ENCODE results near the gene ATRIP. TPM values are rescaled to one million over a fixed set of nuclear protein-coding genes. Genes with fewer than 3 reads are reported as not detected.

Gene ATRIP
- total RNA-seq, 2 donors from 2014 or later: 3.2 to 8.6 TPM

- peak within 1 kb of the TSS; percentile 53 for H3K4me3 ChIP-seq
- no peaks in the 10 kb centered on the region for H3K9me3 ChIP-seq
- no peaks in the 10 kb centered on the region for H3K4me1 ChIP-seq
- TF ChIP-seq, protein P1, sequence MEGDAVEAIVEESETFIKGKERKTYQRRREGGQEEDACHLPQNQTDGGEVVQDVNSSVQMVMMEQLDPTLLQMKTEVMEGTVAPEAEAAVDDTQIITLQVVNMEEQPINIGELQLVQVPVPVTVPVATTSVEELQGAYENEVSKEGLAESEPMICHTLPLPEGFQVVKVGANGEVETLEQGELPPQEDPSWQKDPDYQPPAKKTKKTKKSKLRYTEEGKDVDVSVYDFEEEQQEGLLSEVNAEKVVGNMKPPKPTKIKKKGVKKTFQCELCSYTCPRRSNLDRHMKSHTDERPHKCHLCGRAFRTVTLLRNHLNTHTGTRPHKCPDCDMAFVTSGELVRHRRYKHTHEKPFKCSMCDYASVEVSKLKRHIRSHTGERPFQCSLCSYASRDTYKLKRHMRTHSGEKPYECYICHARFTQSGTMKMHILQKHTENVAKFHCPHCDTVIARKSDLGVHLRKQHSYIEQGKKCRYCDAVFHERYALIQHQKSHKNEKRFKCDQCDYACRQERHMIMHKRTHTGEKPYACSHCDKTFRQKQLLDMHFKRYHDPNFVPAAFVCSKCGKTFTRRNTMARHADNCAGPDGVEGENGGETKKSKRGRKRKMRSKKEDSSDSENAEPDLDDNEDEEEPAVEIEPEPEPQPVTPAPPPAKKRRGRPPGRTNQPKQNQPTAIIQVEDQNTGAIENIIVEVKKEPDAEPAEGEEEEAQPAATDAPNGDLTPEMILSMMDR (IDR thresholded peaks at IDR 0.05): no peak
- peak within 1 kb of the TSS; percentile 81 to 83 for H3K9ac ChIP-seq (ENCODE audit: low read depth in 2 of 2, low read length in 2 of 2)
- H3K36me3 ChIP-seq: no peaks in the 10 kb centered on the region
- intact Hi-C loops (cut with DNase I): loop anchor here (5.0 kb wide), 1 partner anchor 37 kb away; a partner anchor contains a TSS
- peak within 1 kb of the TSS; percentile 72 for H3K27ac ChIP-seq
- peak; percentile 88 for DNase-seq
- H3K27me3 ChIP-seq: no peaks in the 10 kb centered on the region
These were observed 57.8 kb downstream of the ATRIP start, which contains the start of gene SHISA5 for GRCh38 chr3:48504051-48504946. Gene SHISA5, minus strand, starts transcription at chr3:48504174. Its CDS starts 80 bp downstream, at chr3:48504094.

- H3K4me1 ChIP-seq: no peaks in the 10 kb centered on the region
These were observed 58.6 kb downstream of the ATRIP start for GRCh38 chr3:48505146-48505545.

GRCh38 chr3:48505968-48506504, 59.5 kb downstream of the ATRIP start:
- intact Hi-C loops (cut with DNase I): no loop called here
- H3K27ac ChIP-seq: no peak overlapping the region
- H3K9ac ChIP-seq (ENCODE audit: low read depth in 2 of 2, low read length in 2 of 2): no peak overlapping the region
- no peaks in the 10 kb centered on the region for H3K4me1 ChIP-seq
- TF ChIP-seq, protein P1 (IDR thresholded peaks at IDR 0.05): no peak
- no peak for DNase-seq
- H3K4me3 ChIP-seq: no peak overlapping the region
- no peaks in the 10 kb centered on the region for H3K9me3 ChIP-seq
- H3K27me3 ChIP-seq: no peaks in the 10 kb centered on the region
- no peaks in the 10 kb centered on the region for H3K36me3 ChIP-seq

More at GRCh38 chr3:48505146-48505545, 58.6 kb downstream of the ATRIP start:
- no peaks in the 10 kb centered on the region for H3K27me3 ChIP-seq
- H3K4me3 ChIP-seq: no peak overlapping the region
- H3K36me3 ChIP-seq: no peaks in the 10 kb centered on the region
- peak overlapping the region in 1 of 2 donors; percentile 83 for H3K9ac ChIP-seq (ENCODE audit: low read depth in 2 of 2, low read length in 2 of 2)
- H3K27ac ChIP-seq: no peak overlapping the region
- TF ChIP-seq, protein P1 (IDR thresholded peaks at IDR 0.05): no peak
- H3K9me3 ChIP-seq: no peaks in the 10 kb centered on the region
- intact Hi-C loops (cut with DNase I): no loop called here
- no peak for DNase-seq

DNA sequence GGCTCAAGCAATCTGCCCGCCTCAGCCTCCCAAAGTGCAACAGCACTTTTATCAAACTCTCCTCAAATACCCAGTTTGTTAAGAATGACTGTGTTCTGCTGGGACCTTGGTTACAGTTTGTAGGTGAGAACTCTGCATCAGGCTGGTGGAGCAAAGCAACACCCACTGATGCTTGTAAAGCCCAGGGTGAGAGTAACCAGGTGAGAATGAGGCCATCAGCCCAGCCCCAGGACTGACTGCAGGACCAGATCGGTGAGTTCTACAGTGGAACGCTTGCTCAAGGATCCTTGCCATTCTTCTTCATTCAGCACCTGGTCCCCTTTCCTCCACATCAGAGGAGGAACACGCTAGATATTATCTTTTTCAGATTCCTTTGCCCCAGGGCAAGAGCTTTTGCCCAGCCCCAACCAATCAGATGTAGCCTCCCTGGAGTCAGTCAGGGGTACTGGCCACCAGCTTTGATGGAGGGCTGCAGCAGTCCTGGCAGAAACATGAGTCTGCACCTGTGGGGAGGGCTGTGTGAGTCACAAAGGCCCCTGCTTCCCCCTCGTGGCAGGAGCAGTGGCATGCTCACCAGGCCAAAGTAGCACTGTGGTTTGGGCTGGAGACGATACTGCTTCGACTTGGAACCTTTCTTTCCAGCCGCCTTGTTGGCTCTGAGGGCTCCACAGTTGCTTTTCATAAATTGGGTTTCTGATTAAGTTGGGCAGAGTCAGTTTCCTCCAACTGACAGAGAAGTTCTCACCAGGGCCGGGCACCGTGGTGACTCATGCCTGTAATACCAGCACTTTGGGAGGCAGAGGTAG, 60.9 kb downstream of the ATRIP start:
- H3K4me1 ChIP-seq: no peaks in the 10 kb centered on the region
- no peaks in the 10 kb centered on the region for H3K9me3 ChIP-seq
- peak; percentile 44 for DNase-seq
- no peak overlapping the region for H3K27ac ChIP-seq
- TF ChIP-seq, protein P1 (IDR thresholded peaks at IDR 0.05): peak; percentile 38
- intact Hi-C loops (cut with DNase I): no loop called here
- no peak overlapping the region for H3K4me3 ChIP-seq
- H3K36me3 ChIP-seq: no peaks in the 10 kb centered on the region
- H3K27me3 ChIP-seq: no peaks in the 10 kb centered on the region
- H3K9ac ChIP-seq (ENCODE audit: low read depth in 2 of 2, low read length in 2 of 2): no peak overlapping the region

DNA sequence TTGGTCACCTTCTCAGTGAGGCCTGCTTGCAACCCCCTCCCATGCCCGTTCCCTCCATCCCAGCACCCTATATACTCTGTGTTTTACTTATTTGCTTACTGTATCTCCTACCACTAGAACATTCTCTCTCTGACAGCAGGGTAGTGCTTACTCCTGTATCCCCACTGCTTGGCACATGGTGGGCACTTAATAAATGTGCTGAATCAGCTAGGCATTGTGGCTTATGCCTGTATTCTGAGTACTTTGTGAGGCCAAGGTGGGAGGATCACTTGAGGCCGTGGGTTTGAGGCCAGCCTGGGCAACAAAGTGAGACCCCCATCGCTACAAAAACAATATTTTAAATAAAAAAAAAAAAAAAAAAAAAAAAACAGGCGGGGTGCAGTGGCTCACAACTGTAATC, 65.0 kb downstream of the ATRIP start:
- DNase-seq: no peak
- no peak overlapping the region for H3K27ac ChIP-seq
- no peaks in the 10 kb centered on the region for H3K9me3 ChIP-seq
- H3K4me1 ChIP-seq: no peaks in the 10 kb centered on the region
- no peaks in the 10 kb centered on the region for H3K27me3 ChIP-seq
- H3K4me3 ChIP-seq: no peak overlapping the region
- intact Hi-C loops (cut with DNase I): no loop called here
- H3K36me3 ChIP-seq: no peaks in the 10 kb centered on the region
- no peak overlapping the region for H3K9ac ChIP-seq (ENCODE audit: low read depth in 2 of 2, low read length in 2 of 2)
- TF ChIP-seq, protein P1 (IDR thresholded peaks at IDR 0.05): no peak

All from colonic mucosa (tissue), 4 donors.